Posterior cingulate gyrus (tissue), 11 donors: ENCODE results near the gene OCSTAMP.

Experiments used
- DNase-seq, 10 donors: peaks; one replicate each; pipeline versions ENCODE4 v3.0.0 to v3.0.0-alpha.2; 2020 to 2021; ENCODE audit warnings: mixed read lengths in 3 of 10
- intact Hi-C: fragments of 100-400 bp; cut with DNase I; formaldehyde crosslinking; loops from one replicate; pipeline ENCODE4 v1.15.1; 2023

The OCSTAMP gene

DNA sequence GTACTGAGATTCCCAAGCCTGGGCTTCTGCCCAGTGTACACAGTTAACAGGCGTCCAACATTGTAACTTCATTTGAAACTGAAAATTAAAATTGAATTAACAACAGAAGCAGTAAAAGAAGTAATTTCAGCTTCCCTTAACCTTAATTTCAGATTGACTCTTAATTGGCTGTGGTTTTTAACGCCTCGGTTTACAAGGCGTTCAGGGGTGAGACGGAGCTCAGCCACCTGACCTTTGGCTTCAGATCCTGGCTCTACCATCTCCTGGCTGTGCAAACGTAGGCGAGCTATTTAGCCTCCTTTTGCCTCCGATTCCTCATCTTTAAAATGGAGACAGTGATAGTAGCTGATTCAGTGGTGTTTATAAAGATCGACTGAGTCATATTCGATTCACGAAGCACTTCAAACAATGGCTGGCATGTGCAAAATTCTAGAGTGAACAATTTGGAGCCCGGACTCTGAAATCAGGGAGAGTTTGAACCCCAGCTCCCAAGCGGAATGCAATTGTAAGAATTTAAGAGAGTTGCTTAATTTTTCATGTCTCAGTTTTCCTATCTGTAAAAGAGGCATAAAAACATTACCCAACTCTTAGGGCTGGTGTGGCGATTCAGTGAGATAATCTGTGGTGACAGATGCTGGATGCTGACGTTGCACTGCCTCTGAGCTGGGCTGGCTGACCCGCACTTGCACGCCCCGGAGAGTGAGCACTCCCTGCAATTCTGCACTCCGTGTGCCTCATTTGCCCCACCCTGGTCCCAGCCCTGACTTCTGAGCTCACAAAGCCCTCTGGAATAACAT lies 23.5 kb upstream of the OCSTAMP start:
- DNase-seq = no peak
- intact Hi-C loops = no loop called here

DNA sequence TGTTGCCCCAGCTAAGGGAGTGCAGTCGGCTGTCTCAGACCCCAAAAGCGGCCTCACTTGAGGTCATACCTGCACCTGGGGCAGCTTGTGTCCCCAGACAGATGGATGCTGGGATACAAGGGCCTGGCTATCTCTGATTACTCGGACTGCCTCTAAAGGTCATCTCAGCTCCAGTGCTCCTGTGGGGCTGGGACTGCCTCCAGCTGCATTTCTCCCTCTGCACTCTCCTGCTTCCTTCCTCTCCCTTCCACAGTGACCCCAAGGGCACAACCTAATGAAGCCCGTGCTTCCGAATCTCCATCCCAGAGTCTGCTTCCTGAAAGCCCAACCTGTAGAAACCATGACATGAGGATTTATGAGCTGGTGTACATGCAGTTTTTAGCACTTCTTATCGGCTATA lies 22.8 kb upstream of the OCSTAMP start:
- intact Hi-C loops = no loop called here
- DNase-seq = no peak

GRCh38 chr20:46572790-46573189 lies 22.3 kb upstream of the OCSTAMP start:
- no peak for DNase-seq
- intact Hi-C loops = no loop called here

DNA sequence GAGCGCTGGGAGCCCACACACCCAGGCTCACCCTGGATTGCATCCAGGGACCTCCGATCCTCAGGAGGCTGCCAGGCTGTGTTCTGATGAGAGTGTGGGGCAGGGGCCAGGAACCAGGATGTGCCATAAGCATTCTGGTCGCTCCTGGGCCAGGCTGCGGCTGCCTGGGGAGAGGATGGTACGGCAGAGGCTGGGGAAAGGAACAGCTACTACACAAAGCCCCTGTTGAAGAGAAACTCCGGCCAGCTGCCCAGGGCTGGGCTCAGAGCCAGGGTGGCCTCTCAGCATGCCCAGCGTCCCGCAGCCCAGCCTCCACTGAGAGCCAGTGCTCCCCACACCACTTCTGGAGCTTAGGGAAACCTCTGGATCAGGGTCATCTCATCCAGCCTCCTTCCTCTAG lies 21.7 kb upstream of the OCSTAMP start:
- intact Hi-C loops = no loop called here
- DNase-seq = peak; percentile 87 to 99 (median 92)

DNA sequence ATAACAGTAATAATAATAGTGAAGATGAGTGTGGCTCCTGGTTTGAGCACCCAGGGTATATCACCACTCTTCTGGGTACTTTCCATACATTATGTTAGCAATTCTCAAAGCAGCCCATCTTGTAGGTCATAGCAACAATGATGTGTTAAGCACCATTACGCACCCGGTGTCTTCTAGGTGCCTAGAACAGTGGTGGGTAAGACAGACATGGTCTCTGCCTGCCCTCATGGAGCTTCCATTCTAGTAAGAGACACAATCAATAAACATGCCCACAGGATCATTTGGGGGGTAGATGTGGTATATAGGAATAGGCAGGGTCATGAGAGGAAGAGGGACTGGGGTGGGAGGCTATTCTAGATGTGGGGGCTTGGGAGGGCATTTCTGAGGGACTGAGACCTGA lies 21.0 kb upstream of the OCSTAMP start:
- DNase-seq = no peak
- intact Hi-C loops = no loop called here

- intact Hi-C loops = no loop called here
- no peak for DNase-seq
These were observed 20.5 kb upstream of the OCSTAMP start for GRCh38 chr20:46570956-46571355.

- intact Hi-C loops = loop anchor here (10.0 kb wide), 1 partner anchor 75 kb away; no protein-coding TSS in a partner anchor
- DNase-seq = no peak
These were observed 19.5 kb upstream of the OCSTAMP start for GRCh38 chr20:46569961-46570360.

DNA sequence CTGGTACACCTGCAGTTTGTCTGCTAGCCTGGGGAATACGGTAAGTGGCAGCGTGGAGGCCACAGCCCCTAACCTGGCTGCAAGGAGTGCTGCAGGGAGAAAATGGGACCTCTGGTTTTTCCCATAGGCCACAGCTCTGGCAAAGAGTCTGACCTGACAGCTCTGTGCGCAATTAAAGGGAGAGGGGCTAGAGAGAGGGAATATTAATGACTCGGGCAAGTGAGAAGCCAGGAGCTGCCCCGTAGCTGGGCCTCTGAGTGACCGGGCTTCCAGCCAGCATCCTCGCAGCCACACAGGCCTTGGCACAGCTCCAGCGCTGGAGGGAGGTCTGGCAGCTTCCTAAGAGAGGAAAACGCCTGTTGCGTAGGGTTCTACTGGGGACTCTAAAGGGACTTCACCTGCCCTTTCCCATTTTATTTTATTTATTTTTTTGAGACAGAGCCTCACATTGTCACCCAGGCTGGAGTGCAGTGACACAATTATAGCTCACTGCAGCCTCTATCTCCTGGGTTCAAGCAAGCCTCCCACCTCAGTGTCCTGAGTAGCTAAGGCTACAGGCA lies 18.2 kb upstream of the OCSTAMP start:
- intact Hi-C loops = loop anchor here (10.0 kb wide), 1 partner anchor 76 kb away; no protein-coding TSS in a partner anchor
- DNase-seq = peak; percentile 88 to 99 (median 91)

- no peak for DNase-seq
- intact Hi-C loops = loop anchor here (10.0 kb wide), 1 partner anchor 79 kb away; no protein-coding TSS in a partner anchor
These were observed 15.7 kb upstream of the OCSTAMP start for GRCh38 chr20:46566125-46566524.

DNA sequence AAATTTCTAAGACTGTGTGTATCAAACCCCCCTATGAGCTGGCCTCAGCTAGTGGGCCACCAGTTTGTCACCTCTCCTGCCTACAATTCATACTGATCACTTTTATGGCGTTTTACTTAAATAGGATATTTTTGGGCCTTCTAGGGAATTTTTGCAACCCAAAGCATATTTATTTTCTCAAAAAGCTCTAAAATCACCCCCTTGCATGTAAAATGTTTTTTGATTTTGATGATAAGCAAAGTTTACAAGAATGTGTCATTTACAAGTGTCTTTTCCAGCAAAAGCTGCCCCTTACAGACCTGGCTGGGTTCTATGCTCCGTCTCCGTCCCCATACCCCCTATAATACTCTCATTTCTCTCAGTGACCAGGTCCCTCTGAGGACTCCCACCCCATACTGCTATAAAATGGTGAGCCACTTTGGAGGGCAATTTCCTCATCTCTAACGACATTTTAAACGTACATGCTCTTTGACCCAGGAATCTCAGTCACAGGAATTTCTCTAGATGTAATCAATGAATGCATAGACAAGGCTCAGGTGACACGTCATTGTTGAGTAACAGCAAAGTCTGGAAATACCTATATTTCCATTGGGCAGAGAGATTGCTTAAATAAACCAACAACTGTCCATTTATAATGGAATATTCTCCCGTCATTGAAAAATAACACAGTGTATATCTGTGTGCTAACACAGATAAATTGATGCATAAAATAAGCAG lies 13.9 kb upstream of the OCSTAMP start:
- intact Hi-C loops = loop anchor here (10.0 kb wide), 1 partner anchor 80 kb away; no protein-coding TSS in a partner anchor
- DNase-seq = no peak

GRCh38 chr20:46563860-46564221 lies 13.4 kb upstream of the OCSTAMP start:
- intact Hi-C loops = loop anchor here (10.0 kb wide), 1 partner anchor 81 kb away; no protein-coding TSS in a partner anchor

GRCh38 chr20:46563170-46563859 lies 12.9 kb upstream of the OCSTAMP start:
- intact Hi-C loops = loop anchor here (10.0 kb wide), 1 partner anchor 81 kb away; no protein-coding TSS in a partner anchor
- peak in 3 of 10 donors; percentile 38 to 88 (median 65) for DNase-seq

More at GRCh38 chr20:46563860-46564221, 13.4 kb upstream of the OCSTAMP start:
- DNase-seq = peak in 1 of 10 donors; percentile 76

- peak; percentile 45 to 96 (median 79) for DNase-seq
- intact Hi-C loops = loop anchor here (10.0 kb wide), 1 partner anchor 82 kb away; no protein-coding TSS in a partner anchor
These were observed 12.1 kb upstream of the OCSTAMP start for GRCh38 chr20:46562373-46563169.

DNA sequence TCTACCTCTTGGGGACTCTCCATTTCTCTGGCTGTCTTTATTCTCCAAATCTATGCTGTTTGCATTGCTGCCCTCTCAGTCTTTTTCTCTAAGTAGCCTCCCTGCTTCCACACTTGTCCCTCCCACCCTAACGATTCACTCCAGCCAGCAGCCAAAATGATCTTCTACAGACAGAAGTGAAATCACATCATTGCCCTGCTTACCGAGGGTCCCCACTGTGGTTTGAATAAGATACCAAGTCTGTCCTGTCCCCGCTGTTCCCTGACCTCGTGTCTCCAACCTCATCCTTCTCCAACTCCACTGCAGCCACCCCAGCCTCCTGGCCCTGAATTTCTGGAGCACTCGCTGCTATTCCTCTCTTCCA lies 11.5 kb upstream of the OCSTAMP start:
- intact Hi-C loops = loop anchor here (10.0 kb wide), 1 partner anchor 83 kb away; no protein-coding TSS in a partner anchor

DNA sequence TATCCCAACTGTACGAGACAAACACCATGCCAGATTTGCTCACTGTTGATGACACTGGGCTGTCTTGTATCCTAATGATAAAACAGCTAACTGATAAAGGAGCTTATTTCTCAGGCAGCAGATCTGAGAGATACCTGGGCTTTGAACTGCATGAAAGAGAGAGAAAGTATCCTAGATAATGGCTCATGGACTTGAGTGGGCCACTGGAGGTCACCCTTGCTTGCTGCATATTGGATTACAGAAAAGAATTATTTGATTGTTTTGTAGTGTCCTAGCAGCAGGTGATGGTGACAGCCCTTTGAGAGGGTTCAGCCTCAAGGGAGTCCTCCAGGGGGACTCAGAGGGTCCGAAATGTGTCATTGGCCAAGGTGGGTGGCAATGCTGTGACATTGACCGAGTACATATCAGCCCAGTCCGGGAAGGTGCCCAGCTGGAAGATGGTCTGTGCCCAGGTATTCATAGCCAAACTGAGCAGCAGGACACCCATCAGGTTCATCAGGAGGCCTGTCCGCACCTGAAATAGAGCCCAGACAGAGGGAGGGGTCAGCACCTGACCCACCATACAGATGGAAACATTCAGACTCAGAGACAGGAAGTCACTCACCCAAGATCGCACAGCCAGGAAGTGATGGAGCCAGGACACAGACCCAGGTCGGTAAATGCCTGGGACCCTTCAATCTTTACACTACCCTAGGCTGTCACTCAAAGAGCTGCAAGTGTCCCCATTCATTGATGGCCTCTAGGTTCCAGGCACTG lies 9.4 kb upstream of the OCSTAMP start:
- DNase-seq = peak in 2 of 10 donors; percentile 25 to 57
- intact Hi-C loops = loop anchor here (2.0 to 10.0 kb wide), 2 partner anchors 85 to 123 kb away; no protein-coding TSS in a partner anchor

More for the DNA sequence above, 11.5 kb upstream of the OCSTAMP start:
- no peak for DNase-seq

GRCh38 chr20:46559001-46559400 lies 8.5 kb upstream of the OCSTAMP start:
- intact Hi-C loops = loop anchor here (2.0 kb wide), 1 partner anchor 124 kb away; no protein-coding TSS in a partner anchor

DNA sequence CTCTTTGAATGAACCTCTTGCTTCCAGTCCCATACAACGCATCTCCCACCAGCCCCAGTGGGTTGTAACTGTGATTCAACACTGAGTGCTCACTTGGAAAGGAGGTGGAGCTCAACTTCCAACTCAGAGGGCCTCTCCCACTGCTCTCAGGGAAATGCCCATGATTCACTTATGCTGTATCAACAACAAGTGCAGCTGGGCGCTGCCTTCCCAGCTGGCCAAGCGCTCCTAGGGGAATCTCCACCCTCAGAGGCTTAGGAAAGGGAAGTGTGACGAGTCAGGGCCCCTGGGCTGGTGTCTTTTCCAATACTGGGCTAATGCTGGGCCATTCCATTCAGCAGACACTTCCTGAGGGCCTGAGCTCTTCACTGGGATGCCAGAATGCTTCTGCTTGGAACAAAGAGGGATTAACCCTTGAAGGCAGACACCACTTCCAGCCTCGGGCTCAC lies 8.1 kb upstream of the OCSTAMP start:
- peak in 1 of 10 donors; percentile 25 for DNase-seq
- intact Hi-C loops = loop anchor here (2.0 kb wide), 1 partner anchor 124 kb away; no protein-coding TSS in a partner anchor

More at GRCh38 chr20:46559001-46559400, 8.5 kb upstream of the OCSTAMP start:
- DNase-seq = no peak

- intact Hi-C loops = no loop called here
- DNase-seq = no peak
These were observed 6.9 kb upstream of the OCSTAMP start for GRCh38 chr20:46557231-46557956.
